HepG2 (cell line): ENCODE data around the gene PLK5. TPM values are rescaled to one million over a fixed set of nuclear protein-coding genes. Genes with fewer than 3 reads are reported as not detected.

Experiments used
- CHCHD3 ChIP-seq: sonication (generic); formaldehyde crosslinking; IDR thresholded peaks from 2 replicates; pipeline ENCODE4 v1.8.0; 2022; ENCODE audit warnings: mild to moderate bottlenecking, missing genetic modification reagents, moderate library complexity
- E2F1 ChIP-seq: sonication (generic); formaldehyde crosslinking; IDR thresholded peaks from 2 replicates; pipeline ENCODE4 v1.5.0; 2020; ENCODE audit warnings: missing genetic modification reagents
- FOSL2 ChIP-seq: sonication (generic); formaldehyde crosslinking; IDR thresholded peaks from 2 replicates; pipeline ENCODE4 v1.4.0; 2020; ENCODE audit warnings: missing genetic modification reagents
- HMG20A ChIP-seq: IDR thresholded peaks from 2 replicates; pipeline ENCODE4 v1.6.1; 2016; ENCODE audit warnings: borderline replicate concordance
- NONO ChIP-seq, 2 experiments: fragments of 450-650 bp in 1 of 2; sonication (generic) in 1 of 2; formaldehyde crosslinking in 1 of 2; IDR thresholded peaks in 1 of 2; conservative IDR thresholded peaks in 1 of 2; 2 replicates each; pipeline versions ENCODE4 v1.6.1 to v1.8.0; 2017 to 2022; ENCODE audit warnings: mild to moderate bottlenecking in 1 of 2, missing genetic modification reagents in 1 of 2, moderate library complexity in 1 of 2
- POGZ ChIP-seq: sonication (generic); formaldehyde crosslinking; IDR thresholded peaks from 2 replicates; pipeline ENCODE4 v1.4.0; 2020; ENCODE audit warnings: mild to moderate bottlenecking, missing genetic modification reagents
- POLR2AphosphoS2 ChIP-seq: IDR thresholded peaks from 2 replicates; pipeline ENCODE4 v1.6.1; 2011; ENCODE audit warnings: low read depth, low read length, improper control_type of control experiment
- THAP11 ChIP-seq: IDR thresholded peaks from 2 replicates; pipeline ENCODE4 v1.6.1; 2016; ENCODE audit warnings: missing biosample characterization, missing genetic modification reagents
- ZNF274 ChIP-seq: sonication (generic); formaldehyde crosslinking; IDR thresholded peaks from 2 replicates; pipeline ENCODE4 v1.5.1; 2020; ENCODE audit warnings: mild to moderate bottlenecking, missing genetic modification reagents
- polyA plus RNA-seq, 8 experiments: library from polyadenylated mRNA; depleted of rRNA in 3 of 8; stranded (reverse) in 7 of 8; unstranded in 1 of 8; fragments of >200 nt; fragmentation: Illumina TruSeq in 4 of 8; extraction: Trizol in 4 of 8; gene quantifications; 2 replicates each; pipeline versions ENCODE4 v1.2.1 to v1.2.3, GENCODE V29; 2011 to 2016; ENCODE audit warnings: low read depth in 4 of 8, missing spikeins in 1 of 8, mixed read lengths in 1 of 8; ENCODE audit not compliant: insufficient read depth in 1 of 8
- total RNA-seq, 5 experiments: library from RNA; depleted of rRNA; stranded (reverse); fragments of >200 nt; fragmentation: Illumina TruSeq; extraction: Trizol; gene quantifications; 2 replicates each; pipeline ENCODE4 v1.2.3, GENCODE V29; 2016; ENCODE audit warnings: low read depth in 1 of 5
- TF ChIP-seq, protein P1 (sequence below), 2 experiments: sonication (generic) in 1 of 2; formaldehyde crosslinking in 1 of 2; IDR thresholded peaks; 2 replicates each; pipeline versions ENCODE4 v1.4.0 to v1.6.1; 2016 to 2020; ENCODE audit warnings: borderline replicate concordance in 1 of 2, low read depth in 1 of 2, mild to moderate bottlenecking in 1 of 2, missing genetic modification reagents in 1 of 2
- TF ChIP-seq, protein P2 (sequence below): sonication (generic); formaldehyde crosslinking; IDR thresholded peaks from 2 replicates; pipeline ENCODE4 v1.4.0; 2020; ENCODE audit warnings: missing genetic modification reagents
- TF ChIP-seq, protein P3 (sequence below): sonication (generic); formaldehyde crosslinking; IDR thresholded peaks from 2 replicates; pipeline ENCODE4 v1.5.0; 2020; ENCODE audit warnings: missing genetic modification reagents, mild to moderate bottlenecking, borderline replicate concordance
- TF ChIP-seq, protein P4 (sequence below): sonication (generic); formaldehyde crosslinking; IDR thresholded peaks from 2 replicates; pipeline ENCODE4 v1.5.1; 2020; ENCODE audit warnings: mild to moderate bottlenecking, missing genetic modification reagents

Gene PLK5
- total and polyA plus RNA-seq, 2 of the 13 experiments (the other 11 are each of a cell fraction or from before 2014, with no cell fraction given) = not detected

GRCh38 chr19:1478934-1479707 lies 44.8 kb upstream of the PLK5 start, which contains the start of gene C19orf25 (continued):
- TF ChIP-seq NONO (IDR thresholded peaks at IDR 0.05) (no peak), NONO (CRISPR knock-in tag; conservative IDR thresholded peaks at IDR 0.05) (peak; percentile 42), E2F1 (CRISPR knock-in tag) (peak; percentile 67; the same call in 1 of the 2 replicates), POGZ (CRISPR knock-in tag) (peak; percentile 37; the same call in 1 of the 2 replicates), HMG20A (CRISPR knock-in tag) (no peak), CHCHD3 (CRISPR knock-in tag) (no peak), ZNF274 (CRISPR knock-in tag) (peak; percentile 73; the same call in 1 of the 2 replicates), POLR2AphosphoS2 (no peak), FOSL2 (CRISPR knock-in tag) (peak; percentile 13; the same call in 1 of the 2 replicates), THAP11 (peak; percentile 88)
- TF ChIP-seq, protein P1, sequence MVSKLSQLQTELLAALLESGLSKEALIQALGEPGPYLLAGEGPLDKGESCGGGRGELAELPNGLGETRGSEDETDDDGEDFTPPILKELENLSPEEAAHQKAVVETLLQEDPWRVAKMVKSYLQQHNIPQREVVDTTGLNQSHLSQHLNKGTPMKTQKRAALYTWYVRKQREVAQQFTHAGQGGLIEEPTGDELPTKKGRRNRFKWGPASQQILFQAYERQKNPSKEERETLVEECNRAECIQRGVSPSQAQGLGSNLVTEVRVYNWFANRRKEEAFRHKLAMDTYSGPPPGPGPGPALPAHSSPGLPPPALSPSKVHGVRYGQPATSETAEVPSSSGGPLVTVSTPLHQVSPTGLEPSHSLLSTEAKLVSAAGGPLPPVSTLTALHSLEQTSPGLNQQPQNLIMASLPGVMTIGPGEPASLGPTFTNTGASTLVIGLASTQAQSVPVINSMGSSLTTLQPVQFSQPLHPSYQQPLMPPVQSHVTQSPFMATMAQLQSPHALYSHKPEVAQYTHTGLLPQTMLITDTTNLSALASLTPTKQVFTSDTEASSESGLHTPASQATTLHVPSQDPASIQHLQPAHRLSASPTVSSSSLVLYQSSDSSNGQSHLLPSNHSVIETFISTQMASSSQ (IDR thresholded peaks at IDR 0.05; ENCODE audit: low read depth) = no peak
- TF ChIP-seq, protein P1 (CRISPR knock-in tag; IDR thresholded peaks at IDR 0.05; ENCODE audit: borderline replicate concordance) = no peak
- TF ChIP-seq, protein P2, sequence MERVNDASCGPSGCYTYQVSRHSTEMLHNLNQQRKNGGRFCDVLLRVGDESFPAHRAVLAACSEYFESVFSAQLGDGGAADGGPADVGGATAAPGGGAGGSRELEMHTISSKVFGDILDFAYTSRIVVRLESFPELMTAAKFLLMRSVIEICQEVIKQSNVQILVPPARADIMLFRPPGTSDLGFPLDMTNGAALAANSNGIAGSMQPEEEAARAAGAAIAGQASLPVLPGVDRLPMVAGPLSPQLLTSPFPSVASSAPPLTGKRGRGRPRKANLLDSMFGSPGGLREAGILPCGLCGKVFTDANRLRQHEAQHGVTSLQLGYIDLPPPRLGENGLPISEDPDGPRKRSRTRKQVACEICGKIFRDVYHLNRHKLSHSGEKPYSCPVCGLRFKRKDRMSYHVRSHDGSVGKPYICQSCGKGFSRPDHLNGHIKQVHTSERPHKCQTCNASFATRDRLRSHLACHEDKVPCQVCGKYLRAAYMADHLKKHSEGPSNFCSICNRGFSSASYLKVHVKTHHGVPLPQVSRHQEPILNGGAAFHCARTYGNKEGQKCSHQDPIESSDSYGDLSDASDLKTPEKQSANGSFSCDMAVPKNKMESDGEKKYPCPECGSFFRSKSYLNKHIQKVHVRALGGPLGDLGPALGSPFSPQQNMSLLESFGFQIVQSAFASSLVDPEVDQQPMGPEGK (CRISPR knock-in tag) = peak; percentile 31; the same call in 1 of the 2 replicates
- TF ChIP-seq, protein P3, sequence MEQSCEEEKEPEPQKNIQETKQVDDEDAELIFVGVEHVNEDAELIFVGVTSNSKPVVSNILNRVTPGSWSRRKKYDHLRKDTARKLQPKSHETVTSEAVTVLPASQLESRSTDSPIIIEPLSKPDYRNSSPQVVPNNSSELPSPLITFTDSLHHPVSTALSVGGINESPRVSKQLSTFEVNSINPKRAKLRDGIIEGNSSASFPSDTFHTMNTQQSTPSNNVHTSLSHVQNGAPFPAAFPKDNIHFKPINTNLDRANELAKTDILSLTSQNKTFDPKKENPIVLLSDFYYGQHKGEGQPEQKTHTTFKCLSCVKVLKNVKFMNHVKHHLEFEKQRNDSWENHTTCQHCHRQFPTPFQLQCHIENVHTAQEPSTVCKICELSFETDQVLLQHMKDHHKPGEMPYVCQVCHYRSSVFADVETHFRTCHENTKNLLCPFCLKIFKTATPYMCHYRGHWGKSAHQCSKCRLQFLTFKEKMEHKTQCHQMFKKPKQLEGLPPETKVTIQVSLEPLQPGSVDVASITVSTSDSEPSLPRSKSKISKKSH = 0 out of 2 replicates have a peak, but pooled peaks have one; percentile 16
- TF ChIP-seq, protein P4, sequence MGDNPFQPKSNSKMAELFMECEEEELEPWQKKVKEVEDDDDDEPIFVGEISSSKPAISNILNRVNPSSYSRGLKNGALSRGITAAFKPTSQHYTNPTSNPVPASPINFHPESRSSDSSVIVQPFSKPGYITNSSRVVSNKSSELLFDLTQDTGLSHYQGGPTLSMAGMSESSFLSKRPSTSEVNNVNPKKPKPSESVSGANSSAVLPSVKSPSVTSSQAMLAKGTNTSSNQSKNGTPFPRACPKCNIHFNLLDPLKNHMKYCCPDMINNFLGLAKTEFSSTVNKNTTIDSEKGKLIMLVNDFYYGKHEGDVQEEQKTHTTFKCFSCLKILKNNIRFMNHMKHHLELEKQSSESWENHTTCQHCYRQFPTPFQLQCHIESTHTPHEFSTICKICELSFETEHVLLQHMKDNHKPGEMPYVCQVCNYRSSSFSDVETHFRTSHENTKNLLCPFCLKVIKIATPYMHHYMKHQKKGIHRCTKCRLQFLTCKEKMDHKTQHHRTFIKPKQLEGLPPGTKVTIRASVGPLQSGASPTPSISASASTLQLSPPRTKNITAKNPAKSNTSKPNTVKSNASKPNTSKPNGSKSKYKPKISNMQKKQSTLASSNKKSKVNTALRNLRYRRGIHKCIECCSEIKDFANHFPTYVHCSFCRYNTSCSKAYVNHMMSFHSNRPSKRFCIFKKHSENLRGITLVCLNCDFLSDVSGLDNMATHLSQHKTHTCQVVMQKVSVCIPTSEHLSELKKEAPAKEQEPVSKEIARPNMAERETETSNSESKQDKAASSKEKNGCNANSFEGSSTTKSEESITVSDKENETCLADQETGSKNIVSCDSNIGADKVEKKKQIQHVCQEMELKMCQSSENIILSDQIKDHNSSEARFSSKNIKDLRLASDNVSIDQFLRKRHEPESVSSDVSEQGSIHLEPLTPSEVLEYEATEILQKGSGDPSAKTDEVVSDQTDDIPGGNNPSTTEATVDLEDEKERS = peak; percentile 40
